HG03432 (cell line): ENCODE results near the gene GALP.
"Not testable (repeated sequence)": the region's sequence is repeated elsewhere in the genome, so short reads cannot be mapped to it uniquely, and the experiment has no call there.

Experiments used
- ATAC-seq: cut with Tn5 transposase; IDR thresholded peaks from one replicate; pipeline ENCODE4 v1.9.1; 2021; ENCODE audit warnings: mild to moderate bottlenecking, moderate library complexity; ENCODE audit not compliant: unreplicated experiment

GALP gene

GRCh38 chr19:56175861-56176307, at the start of gene GALP:
TSS of gene GALP (plus strand) at chr19:56176008. CDS start at chr19:56177109, 1,101 bp downstream.
- not testable (repeated sequence) for ATAC-seq

GRCh38 chr19:56126983-56127780, 48.6 kb upstream of the GALP start:
- no peak for ATAC-seq

GRCh38 chr19:56130006-56130405, 45.8 kb upstream of the GALP start:
- no peak for ATAC-seq

- ATAC-seq = no peak
Observed at GRCh38 chr19:56131651-56132050, 44.2 kb upstream of the GALP start.

GRCh38 chr19:56132316-56132822, 43.4 kb upstream of the GALP start:
- no peak for ATAC-seq

- peak; percentile 74 for ATAC-seq
Observed at GRCh38 chr19:56133858-56134653, 41.8 kb upstream of the GALP start.

- ATAC-seq = no peak
Observed at GRCh38 chr19:56134654-56134921, 41.2 kb upstream of the GALP start.

GRCh38 chr19:56136362-56136761, 39.4 kb upstream of the GALP start:
- no peak for ATAC-seq

GRCh38 chr19:56137405-56137804, 38.4 kb upstream of the GALP start:
- ATAC-seq = no peak

- no peak for ATAC-seq
Observed at GRCh38 chr19:56138069-56138468, 37.7 kb upstream of the GALP start.

- no peak for ATAC-seq
Observed at GRCh38 chr19:56139847-56140582, 35.8 kb upstream of the GALP start.

- ATAC-seq = peak; percentile 89
Observed at GRCh38 chr19:56140583-56141416, 35.0 kb upstream of the GALP start, which contains the start of gene ZNF444. TSS of gene ZNF444 (plus strand) at chr19:56141287. CDS start at chr19:56146912, 5,625 bp downstream.

- ATAC-seq = no peak
Observed at GRCh38 chr19:56141417-56141993, 34.3 kb upstream of the GALP start.

- no peak for ATAC-seq
Observed at GRCh38 chr19:56142087-56142787, 33.6 kb upstream of the GALP start.

GRCh38 chr19:56142897-56143434, 32.8 kb upstream of the GALP start:
- no peak for ATAC-seq

GRCh38 chr19:56144376-56144775, 31.4 kb upstream of the GALP start:
- ATAC-seq = no peak

GRCh38 chr19:56144831-56145230, 31.0 kb upstream of the GALP start:
- ATAC-seq = no peak

- no peak for ATAC-seq
Observed at GRCh38 chr19:56145698-56146097, 30.1 kb upstream of the GALP start.

- no peak for ATAC-seq
Observed at GRCh38 chr19:56146904-56147303, 28.9 kb upstream of the GALP start.
